ENCODE results near the gene CLCN4.

The CLCN4 gene

DNA sequence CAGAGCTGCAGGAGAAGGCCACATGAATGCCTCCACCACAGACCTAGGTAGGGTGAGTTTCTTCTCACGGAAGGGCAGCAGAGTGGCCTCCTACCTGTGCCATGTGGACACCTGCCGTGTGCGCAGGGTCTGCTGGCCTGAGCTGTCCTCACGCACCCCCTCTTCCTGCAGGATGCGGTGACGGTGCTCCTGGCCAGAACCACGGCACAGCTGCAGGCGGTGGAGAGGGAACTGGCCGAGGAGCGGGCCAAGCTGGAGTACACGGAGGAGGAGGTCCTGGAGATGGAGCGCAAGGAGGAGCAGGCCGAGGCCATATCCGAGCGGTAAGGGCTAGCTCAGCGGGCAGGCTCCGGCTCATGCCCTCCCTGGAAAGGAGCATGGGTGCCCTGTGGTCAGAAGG is 28.4 kb upstream of the CLCN4 start:
- no peak overlapping the region for H3K4me3 ChIP-seq (ENCODE audit: severe bottlenecking)
- TF ChIP-seq, protein P1, sequence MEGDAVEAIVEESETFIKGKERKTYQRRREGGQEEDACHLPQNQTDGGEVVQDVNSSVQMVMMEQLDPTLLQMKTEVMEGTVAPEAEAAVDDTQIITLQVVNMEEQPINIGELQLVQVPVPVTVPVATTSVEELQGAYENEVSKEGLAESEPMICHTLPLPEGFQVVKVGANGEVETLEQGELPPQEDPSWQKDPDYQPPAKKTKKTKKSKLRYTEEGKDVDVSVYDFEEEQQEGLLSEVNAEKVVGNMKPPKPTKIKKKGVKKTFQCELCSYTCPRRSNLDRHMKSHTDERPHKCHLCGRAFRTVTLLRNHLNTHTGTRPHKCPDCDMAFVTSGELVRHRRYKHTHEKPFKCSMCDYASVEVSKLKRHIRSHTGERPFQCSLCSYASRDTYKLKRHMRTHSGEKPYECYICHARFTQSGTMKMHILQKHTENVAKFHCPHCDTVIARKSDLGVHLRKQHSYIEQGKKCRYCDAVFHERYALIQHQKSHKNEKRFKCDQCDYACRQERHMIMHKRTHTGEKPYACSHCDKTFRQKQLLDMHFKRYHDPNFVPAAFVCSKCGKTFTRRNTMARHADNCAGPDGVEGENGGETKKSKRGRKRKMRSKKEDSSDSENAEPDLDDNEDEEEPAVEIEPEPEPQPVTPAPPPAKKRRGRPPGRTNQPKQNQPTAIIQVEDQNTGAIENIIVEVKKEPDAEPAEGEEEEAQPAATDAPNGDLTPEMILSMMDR (IDR thresholded peaks at IDR 0.05; ENCODE audit: poor library complexity, severe bottlenecking) = no peak
- H3K36me3 ChIP-seq (ENCODE audit: low read depth) = no peaks in the 10 kb centered on the region
- H3K9me3 ChIP-seq (ENCODE audit: severe bottlenecking) = no peaks in the 10 kb centered on the region
- ATAC-seq (ENCODE audit: low read depth) (no peak), DNase-seq (ENCODE audit: low spot score) (no peak)
- H3K27ac ChIP-seq (ENCODE audit: poor library complexity, severe bottlenecking) = no peak overlapping the region
- no peaks in the 10 kb centered on the region for H3K4me1 ChIP-seq (ENCODE audit: insufficient read depth, poor library complexity, severe bottlenecking)
- no peaks in the 10 kb centered on the region for H3K27me3 ChIP-seq (ENCODE audit: insufficient read depth, poor library complexity, severe bottlenecking)

DNA sequence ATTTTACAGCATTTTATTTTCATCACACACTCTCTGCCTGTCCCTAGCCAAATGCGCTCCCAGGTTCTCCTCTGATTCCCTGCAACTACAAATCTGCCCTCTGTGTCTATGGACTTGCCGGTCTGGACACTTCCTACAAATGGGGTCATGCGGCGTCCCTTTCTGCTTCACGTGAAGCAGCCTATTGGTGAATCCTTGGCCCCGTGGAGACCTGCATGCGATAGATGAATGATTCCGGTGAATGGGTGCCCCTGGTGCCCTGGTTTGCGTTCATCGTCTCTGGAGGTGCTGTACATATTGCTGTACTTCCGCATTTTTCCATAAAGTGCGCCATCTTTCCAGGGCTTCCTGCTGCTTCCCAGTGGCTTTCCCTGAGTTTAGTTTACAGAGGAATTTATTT is 27.5 kb upstream of the CLCN4 start:
- Histone ChIP-seq H3K36me3 (ENCODE audit: low read depth) (no peaks in the 10 kb centered on the region), H3K27me3 (ENCODE audit: insufficient read depth, poor library complexity, severe bottlenecking) (no peaks in the 10 kb centered on the region), H3K27ac (ENCODE audit: poor library complexity, severe bottlenecking) (no peak overlapping the region), H3K9me3 (ENCODE audit: severe bottlenecking) (no peaks in the 10 kb centered on the region), H3K4me1 (ENCODE audit: insufficient read depth, poor library complexity, severe bottlenecking) (no peaks in the 10 kb centered on the region), H3K4me3 (ENCODE audit: severe bottlenecking) (no peak overlapping the region)
- DNase-seq (ENCODE audit: low spot score) = no peak
- TF ChIP-seq, protein P1 (IDR thresholded peaks at IDR 0.05; ENCODE audit: poor library complexity, severe bottlenecking) = no peak
- ATAC-seq (ENCODE audit: low read depth) = no peak

DNA sequence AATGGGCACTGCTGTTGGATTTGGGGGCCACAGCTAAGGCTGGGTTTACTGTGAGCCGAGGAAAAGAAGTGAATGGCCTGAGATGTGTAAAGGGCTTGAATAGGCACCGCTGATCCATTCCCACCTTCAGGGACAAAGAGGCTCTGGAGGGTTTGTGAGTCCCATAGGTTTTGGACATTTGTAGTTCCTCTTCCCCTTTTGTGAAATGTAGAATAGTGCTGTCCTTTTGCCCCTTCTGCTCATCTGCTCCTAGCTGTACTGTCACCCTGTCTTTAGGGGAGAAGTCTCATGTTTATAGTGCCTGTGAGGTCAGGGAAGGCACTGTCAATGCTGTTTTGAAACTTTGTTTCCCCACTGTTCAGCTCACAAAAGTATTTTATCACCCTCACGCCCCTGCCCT is 26.4 kb upstream of the CLCN4 start:
- H3K36me3 ChIP-seq (ENCODE audit: low read depth) = no peaks in the 10 kb centered on the region

DNA sequence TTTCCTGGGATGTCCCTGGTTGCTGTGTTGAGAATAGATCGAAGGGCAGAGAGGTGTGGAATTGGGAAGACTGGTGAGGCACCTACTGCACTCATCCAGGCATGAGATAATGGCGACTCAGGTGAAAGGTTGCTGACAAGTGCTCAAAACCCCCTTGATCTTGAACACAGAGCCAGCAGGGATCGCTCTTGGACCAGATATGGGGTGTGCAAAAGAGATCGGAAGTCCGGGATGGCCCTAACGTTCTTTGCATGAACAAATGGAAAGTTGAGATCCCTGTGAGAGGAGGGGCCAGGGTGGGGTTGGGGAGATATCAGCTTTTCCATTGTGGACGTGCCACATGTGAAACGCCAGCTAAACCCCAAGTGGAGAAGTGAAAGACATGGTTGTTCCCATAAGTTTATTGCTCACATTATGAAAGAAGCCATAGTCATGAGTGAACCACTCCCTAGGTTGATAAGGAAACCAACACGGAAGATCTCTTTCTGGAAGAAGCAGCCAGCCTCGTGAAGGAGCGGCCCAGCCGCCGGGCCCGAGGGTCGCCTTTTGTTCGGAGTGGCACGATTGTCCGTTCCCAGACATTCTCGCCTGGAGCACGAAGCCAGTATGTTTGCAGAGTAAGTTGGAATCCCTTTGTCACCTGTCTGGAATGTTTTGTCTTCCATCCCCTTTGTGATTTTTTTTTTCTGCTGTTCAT is 22.6 kb upstream of the CLCN4 start:
- H3K4me3 ChIP-seq (ENCODE audit: severe bottlenecking) = no peak overlapping the region
- no peaks in the 10 kb centered on the region for H3K9me3 ChIP-seq (ENCODE audit: severe bottlenecking)
- TF ChIP-seq, protein P1 (IDR thresholded peaks at IDR 0.05; ENCODE audit: poor library complexity, severe bottlenecking) = no peak
- DNase-seq (ENCODE audit: low spot score) (no peak), ATAC-seq (ENCODE audit: low read depth) (no peak)
- H3K4me1 ChIP-seq (ENCODE audit: insufficient read depth, poor library complexity, severe bottlenecking) = no peaks in the 10 kb centered on the region
- no peaks in the 10 kb centered on the region for H3K27me3 ChIP-seq (ENCODE audit: insufficient read depth, poor library complexity, severe bottlenecking)
- no peak overlapping the region for H3K27ac ChIP-seq (ENCODE audit: poor library complexity, severe bottlenecking)
- H3K36me3 ChIP-seq (ENCODE audit: low read depth) = no peaks in the 10 kb centered on the region

More for the DNA sequence above, 26.4 kb upstream of the CLCN4 start:
- H3K27ac ChIP-seq (ENCODE audit: poor library complexity, severe bottlenecking) = no peak overlapping the region
- H3K9me3 ChIP-seq (ENCODE audit: severe bottlenecking) = no peaks in the 10 kb centered on the region
- H3K4me1 ChIP-seq (ENCODE audit: insufficient read depth, poor library complexity, severe bottlenecking) = no peaks in the 10 kb centered on the region
- ATAC-seq (ENCODE audit: low read depth) (no peak), DNase-seq (ENCODE audit: low spot score) (no peak)
- H3K4me3 ChIP-seq (ENCODE audit: severe bottlenecking) = no peak overlapping the region
- no peaks in the 10 kb centered on the region for H3K27me3 ChIP-seq (ENCODE audit: insufficient read depth, poor library complexity, severe bottlenecking)
- TF ChIP-seq, protein P1 (IDR thresholded peaks at IDR 0.05; ENCODE audit: poor library complexity, severe bottlenecking) = no peak

DNA sequence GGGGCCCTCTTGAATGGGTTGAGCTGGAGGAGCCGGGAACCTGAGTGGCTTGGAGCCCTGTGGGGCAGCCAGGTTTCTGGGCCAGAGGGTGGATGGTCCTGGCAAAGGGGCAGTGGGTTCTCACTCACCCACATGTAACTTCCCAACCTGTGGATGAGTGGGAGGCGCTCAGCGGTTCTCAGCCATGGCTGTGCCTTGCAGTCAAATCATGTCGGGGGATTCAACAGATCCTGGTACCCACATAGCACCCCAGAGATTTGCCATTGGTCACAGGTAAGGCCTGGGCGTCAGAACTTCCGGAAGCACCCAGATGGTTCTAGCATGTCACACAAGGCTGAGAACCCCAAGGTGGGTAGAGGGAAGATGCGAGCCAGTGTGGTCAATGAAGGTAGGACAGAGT is 21.9 kb upstream of the CLCN4 start:
- Histone ChIP-seq H3K4me1 (ENCODE audit: insufficient read depth, poor library complexity, severe bottlenecking) (no peaks in the 10 kb centered on the region), H3K36me3 (ENCODE audit: low read depth) (no peaks in the 10 kb centered on the region), H3K4me3 (ENCODE audit: severe bottlenecking) (no peak overlapping the region), H3K27ac (ENCODE audit: poor library complexity, severe bottlenecking) (no peak overlapping the region), H3K27me3 (ENCODE audit: insufficient read depth, poor library complexity, severe bottlenecking) (no peaks in the 10 kb centered on the region), H3K9me3 (ENCODE audit: severe bottlenecking) (no peaks in the 10 kb centered on the region)
- TF ChIP-seq, protein P1 (IDR thresholded peaks at IDR 0.05; ENCODE audit: poor library complexity, severe bottlenecking) = no peak
- DNase-seq (ENCODE audit: low spot score) (no peak), ATAC-seq (ENCODE audit: low read depth) (no peak)

Data from RWPE2 (cell line).